Measurements from ENCODE around the gene PSMF1.

The PSMF1 gene, protein sequence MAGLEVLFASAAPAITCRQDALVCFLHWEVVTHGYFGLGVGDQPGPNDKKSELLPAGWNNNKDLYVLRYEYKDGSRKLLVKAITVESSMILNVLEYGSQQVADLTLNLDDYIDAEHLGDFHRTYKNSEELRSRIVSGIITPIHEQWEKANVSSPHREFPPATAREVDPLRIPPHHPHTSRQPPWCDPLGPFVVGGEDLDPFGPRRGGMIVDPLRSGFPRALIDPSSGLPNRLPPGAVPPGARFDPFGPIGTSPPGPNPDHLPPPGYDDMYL

DNA sequence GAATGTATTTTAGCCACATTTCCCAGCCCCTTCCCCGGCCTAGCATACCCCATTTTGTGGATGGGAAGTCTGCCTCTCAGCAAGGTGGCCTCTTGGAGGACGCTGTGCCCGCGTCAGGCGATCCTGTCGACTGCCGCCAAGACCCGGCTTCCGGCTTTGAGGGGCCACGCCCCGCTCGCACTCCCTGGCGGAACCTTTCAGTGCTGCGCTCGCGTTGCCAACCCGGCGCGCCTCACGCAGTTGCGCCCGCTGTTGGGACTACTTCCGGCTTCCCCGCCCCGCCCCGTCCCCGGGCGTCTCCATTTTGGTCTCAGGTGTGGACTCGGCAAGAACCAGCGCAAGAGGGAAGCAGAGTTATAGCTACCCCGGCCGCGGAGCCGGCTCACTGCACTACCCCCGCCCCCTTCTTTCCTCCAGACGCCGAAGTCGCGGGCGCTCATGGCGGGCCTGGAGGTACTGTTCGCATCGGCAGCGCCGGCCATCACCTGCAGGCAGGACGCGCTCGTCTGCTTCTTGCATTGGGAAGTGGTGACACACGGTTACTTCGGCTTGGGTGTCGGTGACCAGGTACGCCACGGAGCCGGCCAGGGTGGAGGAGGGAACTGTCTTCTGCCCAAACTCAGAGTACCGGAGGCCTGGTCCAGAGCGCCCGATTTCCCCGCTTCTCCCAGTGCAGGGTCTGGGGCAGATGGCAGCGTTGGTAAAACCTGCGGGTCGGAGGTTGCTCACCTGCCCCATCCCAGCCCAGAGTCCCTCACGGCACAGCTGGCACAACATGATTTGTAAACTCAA, at the start of gene PSMF1:
TSS of gene PSMF1 (plus strand) at position 267 of the 792 bp plus-strand sequence. CDS start at position 439, 172 bp downstream.
- peak; percentile 89 for DNase-seq (ENCODE audit: low read depth)

DNA sequence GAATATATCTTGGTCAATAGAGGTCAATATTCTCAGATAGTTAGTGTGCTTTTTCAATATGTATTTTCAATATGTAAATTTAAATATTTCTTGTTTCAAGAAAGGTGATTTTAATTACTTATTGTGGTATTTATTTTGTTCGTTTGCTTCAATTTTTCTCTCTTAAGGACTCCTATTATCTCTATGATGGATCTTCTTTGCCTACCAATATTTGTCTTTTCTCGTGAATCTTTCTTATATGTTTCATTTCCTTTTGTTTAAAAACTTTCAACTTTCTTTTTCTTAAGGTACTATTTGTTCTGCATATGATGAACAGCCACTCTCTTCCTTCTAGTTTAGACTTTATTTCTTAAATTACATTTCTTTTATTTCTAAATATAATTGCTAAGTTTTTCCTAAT, 46.1 kb upstream of the PSMF1 start:
- no peak for DNase-seq (ENCODE audit: low read depth)

DNA sequence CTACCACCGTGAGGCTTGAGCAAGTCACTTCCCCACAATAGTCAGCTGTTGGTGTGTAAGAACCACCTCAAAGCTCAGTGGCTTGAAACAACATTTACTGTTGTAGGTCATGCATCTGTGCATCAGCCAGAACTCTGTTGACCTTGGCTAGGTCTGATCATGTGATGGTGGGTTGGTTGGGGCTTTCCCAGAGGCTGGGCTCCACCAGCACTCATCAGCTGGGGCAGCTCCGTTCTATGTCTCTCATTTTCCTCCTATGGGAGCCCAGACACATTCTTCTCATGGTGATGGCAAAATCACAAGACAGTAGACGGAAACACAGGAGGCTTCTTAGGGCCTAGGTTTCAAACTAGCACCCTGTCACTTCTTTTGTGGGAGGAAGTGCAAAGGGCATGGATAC, 42.8 kb upstream of the PSMF1 start:
- DNase-seq (ENCODE audit: low read depth) = no peak

DNA sequence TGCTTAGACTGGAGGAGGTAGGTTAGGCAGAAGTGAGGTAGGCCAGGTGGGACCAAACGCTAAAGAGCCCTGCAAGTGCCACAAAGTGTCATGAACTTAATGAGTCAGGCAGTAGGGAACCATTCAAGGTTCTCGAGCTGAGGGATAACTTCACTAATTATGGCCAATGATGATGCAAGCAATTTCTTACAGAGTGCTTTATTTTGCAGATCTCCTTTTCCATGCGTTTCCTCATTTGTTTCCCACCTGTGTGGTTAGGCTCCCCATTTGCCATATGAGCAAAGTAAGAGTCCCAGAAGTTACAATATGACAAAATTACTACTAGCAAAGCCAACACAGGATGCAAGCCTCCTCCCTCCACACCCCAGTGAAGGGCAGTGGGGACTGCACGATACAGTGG, 36.5 kb upstream of the PSMF1 start:
- no peak for DNase-seq (ENCODE audit: low read depth)

DNA sequence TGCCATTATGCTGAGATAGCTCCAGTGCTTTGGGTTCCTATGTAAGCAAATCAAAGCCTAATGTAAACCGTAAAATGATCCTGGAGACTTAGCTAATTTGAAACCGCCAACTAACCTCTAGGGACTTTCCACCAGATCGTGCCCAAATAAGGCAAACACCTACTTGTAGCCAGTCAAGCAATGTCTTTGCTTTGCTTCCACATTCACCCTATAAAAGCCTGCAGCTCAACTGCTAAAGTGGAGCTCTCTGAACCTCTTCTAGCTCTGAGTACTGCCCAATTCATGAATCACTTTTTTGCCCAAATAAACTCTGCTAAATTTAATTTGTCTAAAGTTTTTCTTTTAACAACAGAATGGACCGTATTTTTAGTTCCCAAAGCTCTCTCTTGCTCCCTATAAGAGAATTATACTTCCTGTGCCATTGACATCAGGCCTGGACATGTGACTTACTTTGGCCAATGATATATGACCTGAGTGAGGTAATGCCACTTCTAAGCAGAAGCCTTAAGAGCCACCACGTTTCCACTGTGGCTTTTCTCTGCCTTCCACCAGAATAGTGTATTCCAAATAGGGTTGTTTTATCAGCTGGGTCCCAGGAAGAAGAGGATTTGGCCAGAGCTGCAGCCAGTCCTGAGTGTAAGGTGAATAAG, 34.8 kb upstream of the PSMF1 start:
- no peak for DNase-seq (ENCODE audit: low read depth)

DNA sequence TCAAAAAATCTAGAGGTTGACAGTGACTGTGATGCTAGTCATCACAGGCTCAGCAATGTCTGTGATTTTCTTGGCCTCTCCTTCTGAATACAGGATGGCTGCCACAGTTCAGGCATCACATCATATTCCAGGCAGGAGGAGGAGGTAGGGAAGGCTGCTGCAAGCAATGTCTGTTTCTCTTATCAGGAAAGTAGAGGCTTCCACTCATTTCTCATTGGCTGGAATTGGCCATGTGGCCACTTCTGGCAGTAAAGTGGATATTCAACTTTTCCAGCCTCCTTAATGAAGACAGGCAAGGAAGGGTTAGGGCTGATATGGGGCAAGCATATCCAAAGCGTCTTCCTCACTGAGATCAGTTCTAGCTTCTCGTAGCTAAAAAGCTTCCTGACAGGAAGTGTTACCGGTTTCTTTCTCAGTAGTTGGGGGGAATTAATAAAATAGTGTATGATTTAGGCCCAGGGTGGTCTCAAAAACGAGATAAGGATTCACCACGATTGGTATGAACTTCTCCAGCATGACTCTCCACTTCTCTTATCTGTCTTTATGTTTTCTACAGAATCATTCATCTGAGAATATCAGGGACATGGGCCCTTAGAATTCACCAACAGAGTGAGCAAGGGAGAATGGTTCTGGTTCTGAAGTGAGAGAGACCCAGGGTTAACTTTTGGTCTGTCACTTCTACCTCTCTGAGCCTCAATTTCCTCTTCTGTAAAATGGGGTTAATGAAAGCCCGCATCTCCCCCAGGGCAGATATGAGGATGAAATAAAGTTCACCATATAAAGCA, 32.7 kb upstream of the PSMF1 start:
- no peak for DNase-seq (ENCODE audit: low read depth)

DNA sequence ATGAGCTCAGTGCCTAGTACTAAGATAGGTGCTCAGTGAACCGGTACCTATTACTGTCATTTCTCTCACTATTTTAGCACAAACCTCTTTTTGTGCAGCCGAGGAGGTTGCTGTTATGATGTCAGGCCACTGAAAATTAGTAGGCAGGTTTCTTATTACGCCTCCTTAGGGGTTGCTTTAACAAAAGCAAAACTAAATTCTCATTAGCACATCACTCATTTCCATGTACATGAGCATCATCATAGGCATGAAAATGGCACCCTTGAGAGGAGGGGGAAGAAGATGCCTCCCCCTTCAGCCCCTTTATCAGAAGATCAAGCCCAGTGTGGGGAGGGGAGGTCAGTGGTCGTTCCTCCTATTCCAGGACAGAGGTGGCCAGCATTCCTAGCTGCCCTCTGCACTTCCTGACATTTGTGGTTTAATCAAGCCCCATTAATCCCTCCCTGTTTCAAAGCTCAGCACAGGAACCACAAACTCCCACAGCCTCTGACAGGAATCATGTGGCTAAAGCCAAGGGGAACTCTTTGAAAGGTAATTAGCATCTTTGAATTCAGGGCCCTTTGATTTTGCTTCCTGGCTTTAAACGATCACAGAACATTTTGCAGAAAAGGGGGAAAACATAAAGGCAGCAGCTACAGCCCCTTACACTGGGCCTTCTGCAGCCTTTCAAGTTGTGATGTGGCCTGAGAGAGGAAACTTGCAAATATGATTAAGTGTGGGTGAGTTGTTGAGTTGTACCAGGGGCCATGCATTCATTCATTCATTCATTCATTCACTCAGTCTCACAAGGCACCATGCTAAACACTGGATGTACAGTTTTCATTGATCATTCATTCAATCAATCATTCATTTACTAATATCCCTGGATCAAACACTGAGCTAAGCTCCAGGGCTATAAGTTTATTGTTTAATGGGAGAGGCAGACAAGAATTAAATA, 31.9 kb upstream of the PSMF1 start:
- no peak for DNase-seq (ENCODE audit: low read depth)

DNA sequence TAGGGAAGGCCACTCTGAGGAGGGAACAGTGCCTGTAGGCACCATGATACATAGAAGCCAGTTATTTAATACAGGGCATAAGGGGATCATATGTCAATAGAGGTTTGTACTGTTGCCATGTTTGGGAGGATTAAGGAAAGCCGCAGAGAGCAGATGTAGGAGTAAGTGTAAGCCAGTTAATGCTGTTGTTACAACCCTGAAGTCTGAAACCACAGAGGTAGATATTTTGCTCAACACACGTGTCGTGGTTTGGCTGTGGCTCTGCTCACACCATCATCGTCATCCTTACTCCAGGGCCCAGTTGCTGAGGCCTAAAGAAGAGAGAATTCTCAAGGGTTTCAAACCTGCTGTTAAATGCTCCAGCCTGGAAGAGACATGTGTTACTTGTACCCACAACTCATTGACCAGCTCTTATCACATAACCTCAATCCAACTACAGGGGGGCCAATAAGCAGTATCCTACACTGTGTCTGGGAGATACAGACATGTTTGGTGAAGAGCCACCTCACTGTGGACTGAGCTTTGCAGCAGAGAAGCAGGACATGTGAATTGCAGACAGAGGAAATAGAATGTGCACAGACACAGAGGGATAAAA, 31.0 kb upstream of the PSMF1 start:
- DNase-seq (ENCODE audit: low read depth) = no peak

DNA sequence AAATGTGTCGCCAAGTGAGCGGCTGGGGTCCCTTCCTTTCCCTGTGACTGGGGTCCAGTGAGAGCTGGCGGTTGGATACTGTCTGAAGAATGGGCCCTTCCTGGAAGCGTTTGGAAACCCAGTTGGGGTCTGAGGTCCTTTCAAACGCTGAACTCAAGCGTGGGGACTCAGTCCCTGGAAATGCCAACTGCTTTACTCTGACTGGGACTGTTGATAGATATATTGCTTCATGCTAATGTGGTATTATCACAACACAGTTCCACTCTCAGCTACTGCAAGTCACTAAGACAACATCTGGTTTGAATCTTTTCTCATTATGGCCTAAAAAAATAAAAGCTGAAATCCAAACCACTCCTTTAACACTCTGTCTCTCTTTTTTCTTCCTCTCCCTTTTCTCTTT, 23.7 kb upstream of the PSMF1 start:
- no peak for DNase-seq (ENCODE audit: low read depth)

DNA sequence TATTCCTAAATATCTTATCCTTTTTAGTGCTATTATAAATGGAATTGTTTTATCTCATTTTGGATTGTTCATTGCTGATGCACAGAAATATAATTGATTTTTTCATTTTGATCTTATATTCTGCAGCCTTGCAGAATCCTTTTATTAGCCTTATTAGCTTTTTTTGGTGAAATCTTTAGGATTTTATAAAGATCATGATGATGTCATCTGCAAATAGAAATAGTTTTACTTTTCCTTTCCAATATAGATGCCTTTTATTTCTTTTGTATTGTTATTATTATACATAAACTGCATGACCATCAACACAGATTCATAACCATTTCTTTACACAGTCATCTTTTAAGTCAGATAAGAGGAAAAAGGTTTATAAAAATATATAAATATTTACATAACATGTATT, 16.9 kb upstream of the PSMF1 start:
- no peak for DNase-seq (ENCODE audit: low read depth)

DNA sequence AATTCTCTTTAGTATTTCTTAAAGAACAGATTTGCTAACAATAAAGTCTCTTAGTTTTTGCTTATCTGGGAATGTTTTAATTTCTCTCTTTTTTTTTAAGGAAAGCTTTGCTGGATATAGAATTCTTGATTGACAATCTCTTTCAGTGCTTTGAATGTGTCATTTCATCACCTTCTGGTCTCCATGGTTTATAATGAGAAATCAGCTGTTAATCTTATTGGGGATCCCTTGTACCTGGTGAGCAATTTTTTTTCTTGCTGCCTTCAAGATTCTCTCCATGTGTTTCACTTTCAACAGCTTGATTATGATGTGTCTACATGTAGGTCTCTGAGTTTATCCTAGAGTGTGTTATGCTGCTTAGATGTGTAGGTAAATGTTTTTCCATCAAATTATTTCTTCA, 16.4 kb upstream of the PSMF1 start:
- DNase-seq (ENCODE audit: low read depth) = no peak

DNA sequence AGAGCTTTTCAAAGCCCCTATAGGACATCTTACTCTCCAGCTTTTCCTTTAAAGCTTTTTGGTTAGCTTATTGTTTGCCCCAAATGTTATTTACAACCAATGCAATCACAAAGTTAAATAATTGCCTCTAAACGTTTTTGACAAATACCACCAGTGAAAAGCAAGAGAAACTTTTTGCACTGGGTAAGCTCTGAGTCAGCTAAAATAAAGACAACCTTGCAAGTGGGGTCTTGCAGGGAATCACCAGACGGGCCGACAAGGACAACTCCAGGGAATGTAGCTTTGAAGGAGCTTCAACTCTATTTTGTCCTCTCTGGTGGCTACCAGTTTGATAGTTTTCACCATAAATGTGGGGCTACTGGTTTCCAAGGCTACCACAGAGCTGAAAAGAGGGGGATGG, 14.7 kb upstream of the PSMF1 start:
- DNase-seq (ENCODE audit: low read depth) = no peak

DNA sequence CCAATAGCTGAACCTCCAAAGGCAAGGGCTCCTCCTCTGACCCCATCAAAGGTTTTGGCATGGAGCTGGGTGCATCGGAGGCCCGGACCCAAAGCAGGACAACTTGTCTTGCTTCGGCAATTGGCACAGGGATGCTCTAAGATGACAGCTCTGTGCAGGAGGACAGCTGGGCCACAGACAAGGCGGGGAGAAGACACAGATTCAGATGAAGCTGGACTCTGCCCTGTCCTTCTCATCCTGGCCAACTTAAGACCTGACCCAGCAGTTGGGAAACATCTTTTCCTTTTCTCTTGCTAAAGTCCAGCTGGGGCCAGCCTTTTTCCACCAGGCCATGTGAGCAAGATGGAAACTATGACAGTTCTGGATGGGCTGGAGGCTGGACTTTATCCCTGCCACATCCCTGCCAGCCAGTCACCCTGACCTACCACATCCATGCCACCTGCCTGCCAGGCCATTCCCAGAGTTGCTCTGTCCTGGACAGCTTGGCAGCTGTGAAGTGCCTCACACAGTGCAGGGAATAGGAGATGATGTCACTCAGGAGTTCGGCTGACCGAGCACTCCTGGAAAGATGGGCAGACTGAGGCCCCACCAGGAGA, 12.7 kb upstream of the PSMF1 start:
- DNase-seq (ENCODE audit: low read depth) = no peak

DNA sequence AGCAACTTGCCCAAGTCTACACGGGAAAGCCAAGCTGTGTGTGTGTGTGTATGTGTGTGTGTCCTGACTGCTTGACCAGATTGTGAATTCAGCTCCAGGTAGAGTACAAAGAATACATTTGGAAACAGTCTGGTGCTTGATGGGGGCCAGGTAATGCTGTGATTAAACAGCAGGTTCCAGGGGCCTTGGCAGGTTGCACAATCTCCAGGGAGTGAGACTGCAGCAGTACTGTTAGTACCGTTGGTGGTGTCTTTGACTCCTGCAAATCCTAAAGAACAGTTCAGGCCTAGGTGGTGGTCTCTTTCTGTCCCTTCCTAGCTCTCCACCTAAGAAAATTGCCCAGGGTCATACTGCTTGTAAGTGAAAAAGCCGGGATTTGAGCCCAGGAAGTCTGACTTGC, 11.2 kb upstream of the PSMF1 start:
- no peak for DNase-seq (ENCODE audit: low read depth)

DNA sequence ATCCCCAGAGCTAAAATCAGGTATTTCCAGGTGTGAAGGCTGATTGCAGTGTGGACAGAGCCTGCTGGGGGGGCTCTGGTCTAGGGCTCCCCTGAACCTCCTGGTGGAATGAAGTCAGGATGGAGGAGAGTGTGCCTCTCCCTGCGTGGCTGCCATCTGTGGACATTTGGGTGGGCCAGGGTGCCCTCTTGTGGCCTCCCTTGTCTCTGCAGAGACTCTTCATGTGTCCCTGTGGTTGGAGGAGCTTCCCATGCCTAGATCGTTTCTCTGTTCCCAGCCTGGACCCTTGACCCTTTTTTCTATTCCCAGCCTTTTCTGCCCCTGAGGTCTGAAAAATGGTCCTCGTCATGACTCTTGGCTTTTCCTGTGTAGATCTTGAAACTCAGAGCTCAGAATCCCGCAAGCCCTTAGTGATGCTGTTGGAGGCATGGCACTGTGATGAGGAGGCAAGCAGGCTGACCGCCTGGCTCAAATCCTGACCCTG, 9.9 kb upstream of the PSMF1 start:
- DNase-seq (ENCODE audit: low read depth) = peak; percentile 34

DNA sequence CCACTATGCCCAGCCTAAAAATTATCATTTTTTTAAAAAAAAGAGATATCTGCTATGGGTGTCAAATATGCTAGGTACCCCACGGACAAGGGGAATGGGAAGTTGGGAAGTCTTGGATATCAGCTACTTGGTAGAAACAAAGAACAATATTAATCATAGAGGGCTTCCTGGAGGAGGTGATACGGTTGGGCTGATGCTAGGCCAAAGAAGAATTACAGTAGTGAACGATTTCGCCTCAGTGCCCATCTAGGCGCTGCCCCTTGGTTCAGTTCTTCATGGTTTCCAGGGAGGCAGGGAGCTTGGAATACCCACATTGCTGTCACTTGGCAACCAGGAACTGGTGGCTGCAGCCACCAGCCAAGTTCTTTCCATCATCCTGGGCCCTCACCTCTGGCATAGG, 5.5 kb upstream of the PSMF1 start:
- no peak for DNase-seq (ENCODE audit: low read depth)

DNA sequence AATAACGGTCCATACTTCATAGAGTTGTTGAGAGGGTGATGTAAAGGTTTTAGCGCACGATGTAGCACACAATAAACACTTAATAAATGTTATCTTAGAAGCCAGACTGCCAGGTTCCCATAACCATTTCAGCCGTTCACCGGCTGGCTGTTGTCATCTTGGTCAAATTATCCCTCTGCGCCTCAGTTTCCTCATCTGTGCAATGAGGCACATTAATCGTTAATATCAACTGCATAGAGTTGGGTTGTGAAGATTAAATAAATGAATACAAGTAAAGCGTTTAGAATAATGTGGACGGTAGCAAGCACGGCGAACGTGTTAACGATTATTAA, 432 bp upstream of the PSMF1 start:
- DNase-seq (ENCODE audit: low read depth) = no peak

DNA sequence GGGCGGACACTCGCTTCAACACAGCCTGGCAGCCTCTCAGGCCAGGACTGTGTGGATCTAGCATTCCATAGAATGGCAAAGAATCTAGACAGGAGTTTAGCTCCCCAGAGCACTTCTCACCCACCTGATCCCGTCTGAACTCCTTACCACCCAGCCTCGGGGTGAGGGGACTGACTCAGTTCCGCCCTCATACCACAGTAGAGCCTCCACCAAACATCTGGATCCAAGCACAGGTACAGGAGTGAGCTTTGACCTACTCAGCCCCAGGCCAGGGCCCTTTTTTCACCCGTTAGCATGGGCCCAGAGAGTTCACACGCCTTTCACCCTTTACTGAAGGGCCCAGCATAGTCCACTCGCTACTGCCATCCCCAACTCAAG, 715 bp downstream of the PSMF1 start:
- DNase-seq (ENCODE audit: low read depth) = no peak

DNA sequence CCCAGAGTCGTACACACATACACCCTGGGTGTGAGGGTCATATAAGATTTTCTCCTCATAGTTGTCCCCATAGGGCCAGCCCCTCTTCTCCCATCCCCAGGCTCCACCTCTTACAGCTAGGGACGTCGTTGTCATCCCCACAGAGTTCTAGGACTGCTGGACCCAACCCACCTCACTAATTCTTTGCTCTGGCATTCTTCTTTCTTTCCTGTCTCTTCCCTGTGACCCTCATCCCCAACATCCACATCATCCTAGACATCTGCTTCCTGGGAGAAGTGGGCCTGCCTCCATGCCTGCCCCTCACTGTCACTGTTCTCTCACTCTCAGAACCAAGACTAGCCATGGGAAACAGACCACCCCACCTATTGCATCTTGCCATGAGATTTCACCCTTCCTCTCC, 1.1 kb downstream of the PSMF1 start:
- DNase-seq (ENCODE audit: low read depth) = no peak

DNA sequence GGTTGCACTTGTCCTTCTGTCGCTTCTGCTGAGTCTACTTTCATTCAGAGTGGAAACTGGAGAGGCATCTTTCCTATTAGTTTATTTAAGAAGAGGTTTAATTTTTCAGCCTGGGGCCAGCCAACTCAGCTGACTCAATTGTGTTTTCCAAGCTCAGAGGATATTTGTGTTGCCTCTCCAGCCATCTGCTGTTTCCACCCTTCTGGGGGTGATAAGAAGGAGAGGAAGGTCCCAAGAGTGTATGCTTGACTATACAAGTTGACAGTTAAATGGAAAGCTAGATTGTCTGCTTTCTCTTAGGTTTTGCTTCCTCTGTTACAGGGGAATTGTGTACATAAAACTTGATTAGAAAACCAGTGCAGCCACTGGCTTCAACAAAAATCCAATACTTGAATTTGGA, 3.0 kb downstream of the PSMF1 start:
- no peak for DNase-seq (ENCODE audit: low read depth)

All from stimulated activated CD8-positive, alpha-beta memory T cell treated with anti-CD3 and anti-CD28 coated beads, Interleukin-7, amount 100 ng/mL, for 24 hours (primary cell).